HepG2 (cell line): ENCODE measurements around the gene ABCA4. TPM values are rescaled to one million over a fixed set of nuclear protein-coding genes. Genes with fewer than 3 reads are reported as not detected.

Experiments used
- ARID5B ChIP-seq: IDR thresholded peaks from 2 replicates; pipeline ENCODE4 v1.4.0; 2020; ENCODE audit warnings: mild to moderate bottlenecking, missing genetic modification reagents
- FIP1L1 ChIP-seq: fragments of 200-400 bp; formaldehyde crosslinking; IDR thresholded peaks from 2 replicates; pipeline ENCODE4 v1.6.1; 2018; ENCODE audit warnings: low read depth, mild to moderate bottlenecking, low read length, moderate library complexity, borderline replicate concordance; ENCODE audit not compliant: insufficient read depth
- HNF4A ChIP-seq: sonication (generic); formaldehyde crosslinking; IDR thresholded peaks from 2 replicates; pipeline ENCODE4 v1.4.0; 2020; ENCODE audit warnings: missing genetic modification reagents
- MAZ ChIP-seq, 2 experiments: sonication (generic) in 1 of 2; formaldehyde crosslinking in 1 of 2; IDR thresholded peaks; 2 replicates each; pipeline versions ENCODE4 v1.5.0 to v1.6.1; 2012 to 2020; ENCODE audit warnings: low read depth in 2 of 2, mild to moderate bottlenecking in 2 of 2, borderline replicate concordance in 1 of 2, improper control_type of control experiment in 1 of 2, low read length in 1 of 2, missing genetic modification reagents in 1 of 2, moderate library complexity in 1 of 2
- MED13 ChIP-seq: sonication (generic); formaldehyde crosslinking; IDR thresholded peaks from 2 replicates; pipeline ENCODE4 v1.5.0; 2020; ENCODE audit warnings: missing genetic modification reagents
- MTA1 ChIP-seq: sonication (generic); formaldehyde crosslinking; IDR thresholded peaks from 2 replicates; pipeline ENCODE4 v1.4.0; 2020; ENCODE audit warnings: missing genetic modification reagents, mild to moderate bottlenecking, borderline replicate concordance
- NFATC3 ChIP-seq: sonication (generic); formaldehyde crosslinking; IDR thresholded peaks from 2 replicates; pipeline ENCODE4 v1.5.1; 2020; ENCODE audit warnings: mild to moderate bottlenecking, missing genetic modification reagents
- NR2F6 ChIP-seq, 2 experiments: IDR thresholded peaks; 2 replicates each; pipeline ENCODE4 v1.6.1; 2016; ENCODE audit warnings: antibody characterized with exemption in 1 of 2, mild to moderate bottlenecking in 1 of 2
- ONECUT2 ChIP-seq: sonication (generic); formaldehyde crosslinking; IDR thresholded peaks from 2 replicates; pipeline ENCODE4 v1.4.0; 2020; ENCODE audit warnings: missing genetic modification reagents
- PCBP2 ChIP-seq: fragments of 200-400 bp; formaldehyde crosslinking; optimal IDR thresholded peaks from 2 replicates; pipeline ENCODE3; 2018; ENCODE audit warnings: low read length, low read depth; ENCODE audit not compliant: poor library complexity, severe bottlenecking
- RBM22 ChIP-seq: fragments of 200-400 bp; formaldehyde crosslinking; optimal IDR thresholded peaks from 2 replicates; pipeline ENCODE3; 2017; ENCODE audit warnings: mild to moderate bottlenecking, low read length, moderate library complexity
- STAG1 ChIP-seq: sonication (generic); formaldehyde crosslinking; IDR thresholded peaks from 2 replicates; pipeline ENCODE4 v1.4.0; 2020; ENCODE audit warnings: missing genetic modification reagents
- SUZ12 ChIP-seq: fragments of 150-350 bp; IDR thresholded peaks from 2 replicates; pipeline ENCODE4 v1.6.1; 2014; ENCODE audit warnings: low read depth, low read length
- ZFP62 ChIP-seq: sonication (generic); formaldehyde crosslinking; IDR thresholded peaks from 2 replicates; pipeline ENCODE4 v1.4.0; 2020; ENCODE audit warnings: missing genetic modification reagents
- ZFP91 ChIP-seq: sonication (generic); formaldehyde crosslinking; IDR thresholded peaks from 2 replicates; pipeline ENCODE4 v1.9.0; 2022; ENCODE audit warnings: missing genetic modification reagents, mild to moderate bottlenecking, borderline replicate concordance
- ZNF281 ChIP-seq: sonication (generic); formaldehyde crosslinking; IDR thresholded peaks from 2 replicates; pipeline ENCODE4 v1.4.0; 2020; ENCODE audit warnings: missing genetic modification reagents, borderline replicate concordance
- ZNF337 ChIP-seq: sonication (generic); formaldehyde crosslinking; IDR thresholded peaks from 2 replicates; pipeline ENCODE4 v1.5.1; 2020; ENCODE audit warnings: missing genetic modification reagents, low read depth, mild to moderate bottlenecking, borderline replicate concordance
- ZNF598 ChIP-seq: sonication (generic); formaldehyde crosslinking; IDR thresholded peaks from 2 replicates; pipeline ENCODE4 v1.5.1; 2020; ENCODE audit warnings: mild to moderate bottlenecking, missing genetic modification reagents, borderline replicate concordance
- ZNF629 ChIP-seq: sonication (generic); formaldehyde crosslinking; conservative IDR thresholded peaks from 2 replicates; pipeline ENCODE4 v1.5.0; 2020; ENCODE audit warnings: missing genetic modification reagents
- ZNF768 ChIP-seq: sonication (generic); formaldehyde crosslinking; IDR thresholded peaks from 2 replicates; pipeline ENCODE4 v1.4.0; 2020; ENCODE audit warnings: missing genetic modification reagents
- ZNF780A ChIP-seq: sonication (generic); formaldehyde crosslinking; IDR thresholded peaks from 2 replicates; pipeline ENCODE4 v1.8.0; 2022; ENCODE audit warnings: mild to moderate bottlenecking, missing genetic modification reagents, moderate library complexity
- polyA plus RNA-seq, 8 experiments: library from polyadenylated mRNA; depleted of rRNA in 3 of 8; stranded (reverse) in 7 of 8; unstranded in 1 of 8; fragments of >200 nt; fragmentation: Illumina TruSeq in 4 of 8; extraction: Trizol in 4 of 8; gene quantifications; 2 replicates each; pipeline versions ENCODE4 v1.2.1 to v1.2.3, GENCODE V29; 2011 to 2016; ENCODE audit warnings: low read depth in 4 of 8, missing spikeins in 1 of 8, mixed read lengths in 1 of 8; ENCODE audit not compliant: insufficient read depth in 1 of 8
- total RNA-seq, 5 experiments: library from RNA; depleted of rRNA; stranded (reverse); fragments of >200 nt; fragmentation: Illumina TruSeq; extraction: Trizol; gene quantifications; 2 replicates each; pipeline ENCODE4 v1.2.3, GENCODE V29; 2016; ENCODE audit warnings: low read depth in 1 of 5

The ABCA4 gene
- total and polyA plus RNA-seq, 2 of the 13 experiments (the other 11 are each of a cell fraction or from before 2014, with no cell fraction given): 0.24 to 0.67 TPM

GRCh38 chr1:94045465-94046056, 75.4 kb downstream of the ABCA4 start (continued):
- TF ChIP-seq ZFP91 (CRISPR knock-in tag) (peak; percentile 50; the same call in 1 of the 2 replicates), ZFP62 (CRISPR knock-in tag) (no peak), ZNF780A (CRISPR knock-in tag) (no peak), ONECUT2 (CRISPR knock-in tag) (0 out of 2 replicates have a peak, but pooled peaks have one; percentile 19), STAG1 (CRISPR knock-in tag) (peak; percentile 84), MTA1 (CRISPR knock-in tag) (peak; percentile 26; the same call in 1 of the 2 replicates), NR2F6 (IDR thresholded peaks at IDR 0.05) (no peak), NR2F6 (CRISPR knock-in tag; IDR thresholded peaks at IDR 0.05) (no peak), ZNF281 (CRISPR knock-in tag) (no peak), ZNF768 (CRISPR knock-in tag) (no peak), HNF4A (CRISPR knock-in tag) (0 out of 2 replicates have a peak, but pooled peaks have one; percentile 11), ARID5B (CRISPR knock-in tag) (peak; percentile 52; the same call in 1 of the 2 replicates), SUZ12 (no peak), NFATC3 (0 out of 2 replicates have a peak, but pooled peaks have one; percentile 46), RBM22 (no peak), MAZ (IDR thresholded peaks at IDR 0.05; ENCODE audit: borderline replicate concordance, low read depth, low read length) (no peak), MAZ (CRISPR knock-in tag; IDR thresholded peaks at IDR 0.05; ENCODE audit: low read depth) (peak; percentile 66; the same call in 1 of the 2 replicates), ZNF337 (CRISPR knock-in tag) (peak; percentile 54; the same call in 1 of the 2 replicates), FIP1L1 (no peak), MED13 (CRISPR knock-in tag) (0 out of 2 replicates have a peak, but pooled peaks have one; percentile 31), ZNF598 (CRISPR knock-in tag) (peak; percentile 81; the same call in 1 of the 2 replicates), PCBP2 (no peak), ZNF629 (no peak)
